ENCODE results near the gene DPM3. TPM values are rescaled to one million over a fixed set of nuclear protein-coding genes. Genes with fewer than 3 reads are reported as not detected.
A peak's percentile ranks its signal among the peaks of the same experiment; 100 is the strongest.

Gene DPM3
- total RNA-seq, 6 experiments from 2014 or later = 66.2 to 110 (median 86.2) TPM

GRCh38 chr1:155131856-155132255 is 8.5 kb downstream of the DPM3 start:
- no peak for DNase-seq
- Mint-ChIP-seq H3K27me3 (ENCODE audit: insufficient read depth) (peaks cover 26% of the 10 kb centered on the region), H3K9me3 (no peaks in the 10 kb centered on the region), H3K27ac (no peak overlapping the region), H3K4me3 (no peak overlapping the region), H3K36me3 (ENCODE audit: low read depth) (no peaks in the 10 kb centered on the region), H3K4me1 (ENCODE audit: low read depth) (peaks cover 36% of the 10 kb centered on the region)
- no peak for TF ChIP-seq CTCF (IDR thresholded peaks at IDR 0.05)

GRCh38 chr1:155131285-155131684 is 9.0 kb downstream of the DPM3 start:
- Mint-ChIP-seq H3K4me3 (no peak overlapping the region), H3K9me3 (no peaks in the 10 kb centered on the region), H3K36me3 (ENCODE audit: low read depth) (no peaks in the 10 kb centered on the region), H3K27me3 (ENCODE audit: insufficient read depth) (peaks cover 30% of the 10 kb centered on the region), H3K4me1 (ENCODE audit: low read depth) (peaks cover 39% of the 10 kb centered on the region), H3K27ac (no peak overlapping the region)
- no peak for DNase-seq
- no peak for TF ChIP-seq CTCF (IDR thresholded peaks at IDR 0.05)

GRCh38 chr1:155130272-155131006 is 9.9 kb downstream of the DPM3 start:
- H3K4me1 Mint-ChIP-seq (ENCODE audit: low read depth) = peaks cover 39% of the 10 kb centered on the region
- no peak for DNase-seq
- no peak for TF ChIP-seq CTCF (IDR thresholded peaks at IDR 0.05)

GRCh38 chr1:155128755-155129473 is 11.4 kb downstream of the DPM3 start:
- Mint-ChIP-seq H3K9me3 (no peaks in the 10 kb centered on the region), H3K27me3 (ENCODE audit: insufficient read depth) (peaks cover 44% of the 10 kb centered on the region), H3K36me3 (ENCODE audit: low read depth) (no peaks in the 10 kb centered on the region), H3K4me1 (ENCODE audit: low read depth) (peaks cover 34% of the 10 kb centered on the region), H3K27ac (no peak overlapping the region), H3K4me3 (no peak overlapping the region)
- no peak for TF ChIP-seq CTCF (IDR thresholded peaks at IDR 0.05)
- DNase-seq = no peak

More at GRCh38 chr1:155130272-155131006, 9.9 kb downstream of the DPM3 start:
- no peaks in the 10 kb centered on the region for H3K36me3 Mint-ChIP-seq (ENCODE audit: low read depth)
- no peak overlapping the region for H3K27ac Mint-ChIP-seq
- peaks cover 35% of the 10 kb centered on the region for H3K27me3 Mint-ChIP-seq (ENCODE audit: insufficient read depth)
- H3K9me3 Mint-ChIP-seq = no peaks in the 10 kb centered on the region
- H3K4me3 Mint-ChIP-seq = no peak overlapping the region

- H3K27me3 Mint-ChIP-seq (ENCODE audit: insufficient read depth) = peaks cover 51% of the 10 kb centered on the region
- TF ChIP-seq CTCF (IDR thresholded peaks at IDR 0.05) = no peak
- H3K27ac Mint-ChIP-seq = no peak overlapping the region
- H3K4me1 Mint-ChIP-seq (ENCODE audit: low read depth) = peaks cover 34% of the 10 kb centered on the region
- no peaks in the 10 kb centered on the region for H3K9me3 Mint-ChIP-seq
- H3K4me3 Mint-ChIP-seq = peak overlapping the region; percentile 47
- no peak for DNase-seq
- H3K36me3 Mint-ChIP-seq (ENCODE audit: low read depth) = no peaks in the 10 kb centered on the region
Measured at GRCh38 chr1:155127967-155128754, 12.2 kb downstream of the DPM3 start.

Data from HFFc6 (cell line).